Measurements from ENCODE around the gene MPHOSPH8. TPM values are rescaled to one million over a fixed set of nuclear protein-coding genes. Genes with fewer than 3 reads are reported as not detected.

The MPHOSPH8 gene
- total and polyA plus RNA-seq, 3 experiments from 2014 or later: 22.4 to 41.0 (median 40.8) TPM

DNA sequence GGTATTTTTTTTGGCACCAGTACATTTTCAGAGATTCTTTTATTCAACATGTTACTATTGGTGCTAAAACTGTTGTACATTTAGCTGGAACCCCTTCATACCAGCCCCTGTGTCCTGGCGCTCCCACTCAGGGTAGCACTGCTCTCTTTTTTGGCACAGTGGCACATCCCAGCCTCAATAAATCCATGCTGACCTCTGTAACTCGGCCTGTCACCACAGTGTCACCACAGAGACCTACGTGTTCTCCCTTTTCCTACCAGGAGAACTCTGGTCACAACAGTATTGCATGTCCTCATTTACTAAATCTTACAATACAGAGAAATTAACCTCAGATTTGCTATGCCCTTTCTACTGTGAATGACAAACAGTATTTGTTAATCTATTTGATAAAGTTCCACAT is 10.2 kb downstream of the MPHOSPH8 start:
- DNase-seq: no peak
- ChIA-PET POLR2A (no interaction called here), CTCF (no interaction called here)
- no peak overlapping the region for H3K4me3 ChIP-seq (ENCODE audit: low read length)
- peaks cover 32% of the 10 kb centered on the region for H3K36me3 ChIP-seq (ENCODE audit: insufficient read depth, low read length)
- peaks cover 12 to 62% (median 28%) of the 10 kb centered on the region in 3 donors for H3K36me3 Mint-ChIP-seq
- H3K9me3 Mint-ChIP-seq: no peaks in the 10 kb centered on the region
- peaks cover 15% of the 10 kb centered on the region for H3K4me1 ChIP-seq (ENCODE audit: insufficient read depth, low read length)
- H3K9me3 ChIP-seq (ENCODE audit: low read length): no peaks in the 10 kb centered on the region
- no peaks in the 10 kb centered on the region for H3K27me3 Mint-ChIP-seq
- H3K27me3 ChIP-seq (ENCODE audit: insufficient read depth, low read length, poor library complexity, severe bottlenecking): no peaks in the 10 kb centered on the region
- peak overlapping the region in 1 of 7 donors; percentile 23 for H3K4me3 Mint-ChIP-seq
- peak overlapping the region in 1 of 8 donors; percentile 19 for H3K27ac Mint-ChIP-seq
- H3K27ac ChIP-seq (ENCODE audit: low read depth, low read length): no peak overlapping the region
- H3K4me1 Mint-ChIP-seq: peaks cover 57 to 74% (median 74%) of the 10 kb centered on the region in 3 donors

DNA sequence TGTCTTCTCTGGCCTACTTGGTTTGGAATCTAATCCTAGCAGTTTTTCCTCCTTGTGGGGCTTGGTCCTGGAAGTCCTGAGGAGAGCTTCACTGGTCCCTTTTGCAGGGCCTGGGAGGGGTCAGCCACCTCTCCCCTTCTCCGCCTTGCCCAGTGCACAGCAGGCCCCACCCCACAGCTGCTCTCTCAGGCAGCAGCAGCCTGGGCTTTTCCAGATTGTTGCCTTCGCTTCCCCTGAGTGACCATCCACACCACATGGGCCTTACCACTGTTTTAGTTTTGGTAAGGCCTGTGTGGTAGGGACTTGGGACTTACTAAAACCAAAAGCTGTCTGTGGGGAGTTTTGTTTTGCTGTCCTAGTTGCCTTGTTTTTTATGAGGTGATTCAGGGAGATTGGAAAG is 11.5 kb downstream of the MPHOSPH8 start:
- Histone ChIP-seq H3K27ac (ENCODE audit: low read depth, low read length) (no peak overlapping the region), H3K27me3 (ENCODE audit: insufficient read depth, low read length, poor library complexity, severe bottlenecking) (no peaks in the 10 kb centered on the region), H3K36me3 (ENCODE audit: insufficient read depth, low read length) (peaks cover 44% of the 10 kb centered on the region), H3K4me3 (ENCODE audit: low read length) (no peak overlapping the region), H3K9me3 (ENCODE audit: low read length) (no peaks in the 10 kb centered on the region), H3K4me1 (ENCODE audit: insufficient read depth, low read length) (peaks cover 11% of the 10 kb centered on the region)
- Mint-ChIP-seq H3K4me3 (no peak overlapping the region), H3K27me3 (no peaks in the 10 kb centered on the region), H3K27ac (peak overlapping the region in 2 of 8 donors; percentile 29 to 66), H3K9me3 (no peaks in the 10 kb centered on the region), H3K36me3 (peaks cover 12 to 73% (median 28%) of the 10 kb centered on the region in 3 donors), H3K4me1 (peaks cover 49 to 65% (median 60%) of the 10 kb centered on the region in 3 donors)
- ChIA-PET POLR2A (no interaction called here), CTCF (no interaction called here)
- DNase-seq: no peak

DNA sequence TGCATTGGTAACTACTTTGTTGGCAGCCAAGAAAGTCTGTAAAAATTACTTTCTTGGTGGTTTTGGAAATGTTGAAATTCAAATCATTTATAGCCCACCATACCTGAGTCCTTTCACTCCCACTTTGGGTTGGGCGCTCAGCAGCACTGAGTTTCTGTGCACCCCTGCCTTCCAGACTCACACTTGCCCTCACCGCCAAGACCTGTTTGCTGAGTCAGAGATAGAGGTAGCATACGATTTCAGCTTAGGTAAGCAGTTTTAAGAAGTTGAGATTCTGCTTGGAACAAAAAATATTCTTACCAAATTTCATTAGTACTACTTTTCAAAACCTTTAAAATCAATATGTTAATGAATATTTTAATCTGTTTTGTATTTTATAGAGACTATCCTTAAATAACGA is 12.6 kb downstream of the MPHOSPH8 start:
- POLR2A ChIA-PET: no interaction called here
- Mint-ChIP-seq H3K36me3 (peaks cover 16 to 81% (median 31%) of the 10 kb centered on the region in 3 donors), H3K27me3 (no peaks in the 10 kb centered on the region), H3K4me1 (peaks cover 43 to 55% (median 50%) of the 10 kb centered on the region in 3 donors), H3K9me3 (no peaks in the 10 kb centered on the region), H3K4me3 (no peak overlapping the region), H3K27ac (peak overlapping the region in 3 of 8 donors; percentile 41 to 62 (median 47))
- CTCF ChIA-PET: no interaction called here
- H3K4me1 ChIP-seq (ENCODE audit: insufficient read depth, low read length): peaks cover 7% of the 10 kb centered on the region
- no peak overlapping the region for H3K4me3 ChIP-seq (ENCODE audit: low read length)
- H3K27ac ChIP-seq (ENCODE audit: low read depth, low read length): no peak overlapping the region
- H3K36me3 ChIP-seq (ENCODE audit: insufficient read depth, low read length): peaks cover 47% of the 10 kb centered on the region
- no peaks in the 10 kb centered on the region for H3K27me3 ChIP-seq (ENCODE audit: insufficient read depth, low read length, poor library complexity, severe bottlenecking)
- DNase-seq: no peak
- H3K9me3 ChIP-seq (ENCODE audit: low read length): no peaks in the 10 kb centered on the region

DNA sequence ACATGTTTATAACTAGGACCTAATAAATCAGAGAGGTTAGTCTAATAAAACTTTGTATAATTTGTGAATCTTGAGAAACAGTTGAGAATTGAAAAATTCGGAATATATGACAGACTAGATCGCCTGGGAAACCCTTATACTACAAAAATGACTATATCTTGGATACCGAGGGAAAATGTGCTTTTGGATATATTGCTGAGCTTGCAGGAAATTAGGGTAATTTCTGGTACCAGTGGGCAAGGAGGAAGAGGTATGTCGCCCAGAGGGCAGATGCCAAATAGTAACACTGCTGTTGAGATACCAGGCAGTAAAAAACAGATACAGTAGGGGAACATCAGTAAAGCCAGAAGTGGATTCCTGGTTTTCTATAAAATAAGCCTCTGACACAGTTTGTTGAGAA is 17.3 kb downstream of the MPHOSPH8 start:
- Histone ChIP-seq H3K27me3 (ENCODE audit: insufficient read depth, low read length, poor library complexity, severe bottlenecking) (no peaks in the 10 kb centered on the region), H3K4me3 (ENCODE audit: low read length) (no peak overlapping the region), H3K27ac (ENCODE audit: low read depth, low read length) (no peak overlapping the region), H3K4me1 (ENCODE audit: insufficient read depth, low read length) (no peaks in the 10 kb centered on the region), H3K36me3 (ENCODE audit: insufficient read depth, low read length) (peaks cover 15% of the 10 kb centered on the region), H3K9me3 (ENCODE audit: low read length) (no peaks in the 10 kb centered on the region)
- H3K4me3 Mint-ChIP-seq: no peak overlapping the region
- H3K9me3 Mint-ChIP-seq: no peaks in the 10 kb centered on the region
- CTCF ChIA-PET: no interaction called here
- H3K36me3 Mint-ChIP-seq: peaks cover 4 to 85% (median 23%) of the 10 kb centered on the region in 3 donors
- peaks cover 15 to 22% (median 19%) of the 10 kb centered on the region in 3 donors for H3K4me1 Mint-ChIP-seq
- H3K27ac Mint-ChIP-seq: peak overlapping the region in 4 of 8 donors; percentile 7 to 73 (median 46)
- POLR2A ChIA-PET: no interaction called here
- DNase-seq: no peak
- no peaks in the 10 kb centered on the region for H3K27me3 Mint-ChIP-seq

DNA sequence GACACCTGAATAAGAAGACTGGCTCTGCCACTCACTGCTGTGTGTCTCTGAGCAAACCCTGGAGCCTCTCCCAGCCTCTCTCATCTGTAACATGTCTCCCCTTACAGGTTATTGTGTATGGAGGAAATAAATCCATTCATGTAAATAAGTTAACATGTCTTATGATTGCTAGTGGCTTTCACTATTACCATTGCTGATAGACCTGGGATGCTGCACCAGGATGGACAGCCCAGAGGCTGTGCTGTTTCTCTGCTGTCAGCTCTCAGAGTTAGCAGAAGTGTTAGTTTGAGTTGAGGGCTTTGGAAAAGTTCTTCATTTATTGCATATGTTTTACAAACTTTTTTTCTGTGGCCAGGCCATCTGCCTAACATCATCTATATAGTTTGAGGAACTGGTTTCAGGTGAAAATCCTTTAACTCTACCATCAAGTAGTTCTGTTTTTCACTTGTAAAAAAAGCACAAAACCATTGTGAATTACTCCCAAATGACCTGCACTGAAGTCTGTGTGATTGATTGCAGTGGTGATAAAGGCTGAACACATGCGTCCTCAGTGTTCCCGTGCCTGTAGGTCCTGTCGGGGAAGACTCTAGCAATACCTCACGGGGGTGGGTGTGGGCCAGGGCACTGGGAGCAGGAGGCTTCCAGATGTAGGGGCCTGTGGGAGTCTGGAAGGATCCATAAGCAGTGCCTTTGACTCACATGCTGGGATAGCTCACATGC is 24.6 kb downstream of the MPHOSPH8 start:
- H3K36me3 ChIP-seq (ENCODE audit: insufficient read depth, low read length): peaks cover 19% of the 10 kb centered on the region
- H3K9me3 Mint-ChIP-seq: no peaks in the 10 kb centered on the region
- no peak for DNase-seq
- no peaks in the 10 kb centered on the region for H3K9me3 ChIP-seq (ENCODE audit: low read length)
- H3K27ac Mint-ChIP-seq: peak overlapping the region in 7 of 8 donors; percentile 14 to 62 (median 39)
- ChIA-PET POLR2A (no interaction called here), CTCF (no interaction called here)
- no peak overlapping the region for H3K4me3 ChIP-seq (ENCODE audit: low read length)
- H3K27me3 ChIP-seq (ENCODE audit: insufficient read depth, low read length, poor library complexity, severe bottlenecking): no peaks in the 10 kb centered on the region
- no peak overlapping the region for H3K27ac ChIP-seq (ENCODE audit: low read depth, low read length)
- H3K36me3 Mint-ChIP-seq: peaks cover 3 to 67% (median 22%) of the 10 kb centered on the region in 3 donors
- H3K4me1 Mint-ChIP-seq: peaks cover 4 to 10% (median 9%) of the 10 kb centered on the region in 3 donors
- H3K27me3 Mint-ChIP-seq: no peaks in the 10 kb centered on the region
- no peak overlapping the region for H3K4me3 Mint-ChIP-seq
- no peaks in the 10 kb centered on the region for H3K4me1 ChIP-seq (ENCODE audit: insufficient read depth, low read length)

DNA sequence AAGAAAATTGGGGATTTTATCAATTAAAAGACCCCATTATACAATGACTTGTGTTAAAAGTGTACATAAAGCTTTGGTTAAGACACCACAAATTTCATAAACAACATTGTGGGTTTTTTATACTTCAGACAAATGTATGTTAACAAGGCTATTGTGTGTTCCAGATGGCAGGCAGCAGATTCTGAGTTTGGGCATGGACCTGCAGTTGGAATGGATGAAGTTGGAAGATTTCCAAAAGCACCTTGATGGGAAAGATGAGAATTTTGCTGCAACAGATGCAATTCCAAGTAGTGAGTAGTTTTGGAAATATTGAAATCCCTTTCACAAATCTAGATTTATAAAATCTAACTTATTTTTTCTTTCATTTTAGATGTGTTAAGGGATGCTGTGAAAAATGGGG is 25.4 kb downstream of the MPHOSPH8 start:
- Histone ChIP-seq H3K4me3 (ENCODE audit: low read length) (no peak overlapping the region), H3K9me3 (ENCODE audit: low read length) (no peaks in the 10 kb centered on the region), H3K27ac (ENCODE audit: low read depth, low read length) (no peak overlapping the region), H3K27me3 (ENCODE audit: insufficient read depth, low read length, poor library complexity, severe bottlenecking) (no peaks in the 10 kb centered on the region), H3K36me3 (ENCODE audit: insufficient read depth, low read length) (peaks cover 26% of the 10 kb centered on the region), H3K4me1 (ENCODE audit: insufficient read depth, low read length) (no peaks in the 10 kb centered on the region)
- H3K4me3 Mint-ChIP-seq: no peak overlapping the region
- H3K4me1 Mint-ChIP-seq: peaks cover 5 to 10% (median 5%) of the 10 kb centered on the region in 3 donors
- H3K9me3 Mint-ChIP-seq: no peaks in the 10 kb centered on the region
- H3K27me3 Mint-ChIP-seq: no peaks in the 10 kb centered on the region
- peaks cover 3 to 68% (median 18%) of the 10 kb centered on the region in 3 donors for H3K36me3 Mint-ChIP-seq
- peak overlapping the region in 3 of 8 donors; percentile 46 to 51 (median 50) for H3K27ac Mint-ChIP-seq
- POLR2A ChIA-PET: no interaction called here
- DNase-seq: no peak
- CTCF ChIA-PET: no interaction called here

DNA sequence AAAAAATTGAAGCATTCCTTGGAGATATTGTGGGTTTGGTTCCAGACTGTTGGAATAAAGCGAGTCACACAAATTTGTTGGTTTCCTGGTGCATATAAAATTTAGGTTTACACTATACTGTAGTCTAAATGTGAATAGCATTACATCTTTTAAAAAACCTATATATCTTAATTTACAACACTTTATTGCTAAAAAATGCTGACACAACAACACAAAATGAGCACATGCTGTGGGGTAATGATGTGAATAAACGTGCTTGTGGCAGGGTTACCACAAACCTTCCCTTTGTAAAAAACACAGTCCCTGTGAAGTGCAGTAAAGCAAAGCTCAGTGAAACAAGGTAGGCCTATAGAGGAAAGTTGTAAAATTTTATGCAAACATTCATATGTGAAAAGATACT is 27.7 kb downstream of the MPHOSPH8 start:
- H3K4me3 ChIP-seq (ENCODE audit: low read length): no peak overlapping the region
- H3K27me3 ChIP-seq (ENCODE audit: insufficient read depth, low read length, poor library complexity, severe bottlenecking): no peaks in the 10 kb centered on the region
- no peaks in the 10 kb centered on the region for H3K9me3 ChIP-seq (ENCODE audit: low read length)
- ChIA-PET POLR2A (no interaction called here), CTCF (no interaction called here)
- no peaks in the 10 kb centered on the region for H3K9me3 Mint-ChIP-seq
- H3K27me3 Mint-ChIP-seq: no peaks in the 10 kb centered on the region
- peak overlapping the region in 4 of 8 donors; percentile 23 to 79 (median 48) for H3K27ac Mint-ChIP-seq
- peaks cover 3 to 76% (median 15%) of the 10 kb centered on the region in 3 donors for H3K36me3 Mint-ChIP-seq
- no peaks in the 10 kb centered on the region for H3K4me1 ChIP-seq (ENCODE audit: insufficient read depth, low read length)
- no peak for DNase-seq
- peaks cover 5 to 17% (median 5%) of the 10 kb centered on the region in 3 donors for H3K4me1 Mint-ChIP-seq
- no peak overlapping the region for H3K27ac ChIP-seq (ENCODE audit: low read depth, low read length)
- H3K4me3 Mint-ChIP-seq: no peak overlapping the region
- H3K36me3 ChIP-seq (ENCODE audit: insufficient read depth, low read length): peaks cover 37% of the 10 kb centered on the region

DNA sequence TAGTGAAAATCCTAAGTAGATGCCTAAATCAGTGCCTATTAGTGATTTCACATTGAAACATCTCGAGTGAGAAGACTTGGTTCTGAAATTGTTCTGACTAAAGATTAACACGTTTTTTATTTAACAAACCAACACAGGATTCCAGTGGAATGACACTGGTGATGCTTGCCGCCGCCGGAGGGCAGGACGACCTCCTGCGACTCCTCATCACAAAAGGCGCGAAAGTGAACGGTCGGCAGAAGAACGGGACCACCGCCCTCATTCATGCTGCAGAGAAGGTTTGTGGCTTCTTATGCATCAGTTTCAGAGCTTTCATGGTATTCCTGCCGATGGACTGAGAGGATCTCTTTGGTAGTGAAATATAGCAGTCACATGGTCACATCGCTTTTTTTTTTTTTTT is 28.1 kb downstream of the MPHOSPH8 start:
- DNase-seq: no peak
- peaks cover 5 to 17% (median 5%) of the 10 kb centered on the region in 3 donors for H3K4me1 Mint-ChIP-seq
- no peaks in the 10 kb centered on the region for H3K4me1 ChIP-seq (ENCODE audit: insufficient read depth, low read length)
- ChIA-PET POLR2A (no interaction called here), CTCF (no interaction called here)
- H3K4me3 Mint-ChIP-seq: no peak overlapping the region
- peaks cover 3 to 81% (median 15%) of the 10 kb centered on the region in 3 donors for H3K36me3 Mint-ChIP-seq
- H3K4me3 ChIP-seq (ENCODE audit: low read length): no peak overlapping the region
- H3K9me3 Mint-ChIP-seq: no peaks in the 10 kb centered on the region
- no peak overlapping the region for H3K27ac ChIP-seq (ENCODE audit: low read depth, low read length)
- peak overlapping the region in 3 of 8 donors; percentile 36 to 79 (median 59) for H3K27ac Mint-ChIP-seq
- no peaks in the 10 kb centered on the region for H3K9me3 ChIP-seq (ENCODE audit: low read length)
- H3K36me3 ChIP-seq (ENCODE audit: insufficient read depth, low read length): peaks cover 41% of the 10 kb centered on the region
- H3K27me3 ChIP-seq (ENCODE audit: insufficient read depth, low read length, poor library complexity, severe bottlenecking): no peaks in the 10 kb centered on the region
- no peaks in the 10 kb centered on the region for H3K27me3 Mint-ChIP-seq

All from CD8-positive, alpha-beta memory T cell (primary cell).